Panc1 (cell line): Measurements from ENCODE around the gene TRIO.

Experiments
- POLR2AphosphoS5 ChIP-seq: IDR thresholded peaks from 2 replicates; pipeline ENCODE4 v1.6.1; 2012; ENCODE audit warnings: mild to moderate bottlenecking, low read depth, low read length, moderate library complexity
- REST ChIP-seq, 2 experiments: IDR thresholded peaks; 2 replicates each; pipeline ENCODE4 v1.6.1; 2011 to 2012; ENCODE audit warnings: low read depth in 2 of 2, control low read depth in 1 of 2, low read length in 1 of 2, mild to moderate bottlenecking in 1 of 2, moderate library complexity in 1 of 2; ENCODE audit not compliant: insufficient read depth in 1 of 2
- TF ChIP-seq, protein P1 (sequence below): fragments of 450-650 bp; IDR thresholded peaks from 2 replicates; pipeline ENCODE4 v1.5.1; 2017; ENCODE audit warnings: mild to moderate bottlenecking

DNA sequence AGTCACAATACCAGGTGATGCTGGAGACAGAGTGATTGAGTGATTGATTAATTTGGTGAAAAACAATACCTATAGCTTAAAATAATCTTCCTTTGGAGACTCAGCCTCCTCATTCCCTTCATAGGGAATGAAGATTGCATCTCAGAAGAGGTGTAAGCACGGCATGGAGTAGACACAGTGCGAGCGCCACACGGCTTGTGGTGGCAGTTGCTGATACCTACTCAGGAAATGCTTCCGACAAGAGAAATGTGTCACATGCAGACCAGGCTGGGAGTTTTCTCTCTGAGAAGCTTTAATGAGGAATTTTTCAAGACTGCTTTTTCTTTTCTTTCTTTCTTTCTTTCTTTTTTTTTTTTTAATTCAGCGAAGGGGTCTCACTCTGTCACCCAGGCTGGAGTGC lies 226.6 kb downstream of the TRIO start:
- TF ChIP-seq, protein P1, sequence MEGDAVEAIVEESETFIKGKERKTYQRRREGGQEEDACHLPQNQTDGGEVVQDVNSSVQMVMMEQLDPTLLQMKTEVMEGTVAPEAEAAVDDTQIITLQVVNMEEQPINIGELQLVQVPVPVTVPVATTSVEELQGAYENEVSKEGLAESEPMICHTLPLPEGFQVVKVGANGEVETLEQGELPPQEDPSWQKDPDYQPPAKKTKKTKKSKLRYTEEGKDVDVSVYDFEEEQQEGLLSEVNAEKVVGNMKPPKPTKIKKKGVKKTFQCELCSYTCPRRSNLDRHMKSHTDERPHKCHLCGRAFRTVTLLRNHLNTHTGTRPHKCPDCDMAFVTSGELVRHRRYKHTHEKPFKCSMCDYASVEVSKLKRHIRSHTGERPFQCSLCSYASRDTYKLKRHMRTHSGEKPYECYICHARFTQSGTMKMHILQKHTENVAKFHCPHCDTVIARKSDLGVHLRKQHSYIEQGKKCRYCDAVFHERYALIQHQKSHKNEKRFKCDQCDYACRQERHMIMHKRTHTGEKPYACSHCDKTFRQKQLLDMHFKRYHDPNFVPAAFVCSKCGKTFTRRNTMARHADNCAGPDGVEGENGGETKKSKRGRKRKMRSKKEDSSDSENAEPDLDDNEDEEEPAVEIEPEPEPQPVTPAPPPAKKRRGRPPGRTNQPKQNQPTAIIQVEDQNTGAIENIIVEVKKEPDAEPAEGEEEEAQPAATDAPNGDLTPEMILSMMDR: no peak
- TF ChIP-seq REST (IDR thresholded peaks at IDR 0.05; ENCODE audit: insufficient read depth in 1 of 2, low read depth in 2 of 2, low read length in 1 of 2) (no peak), POLR2AphosphoS5 (no peak)
